Measurements from ENCODE around the gene SNX17.
"Not testable (repeated sequence)": the region's sequence is repeated elsewhere in the genome, so short reads cannot be mapped to it uniquely, and the experiment has no call there.

Gene SNX17

DNA sequence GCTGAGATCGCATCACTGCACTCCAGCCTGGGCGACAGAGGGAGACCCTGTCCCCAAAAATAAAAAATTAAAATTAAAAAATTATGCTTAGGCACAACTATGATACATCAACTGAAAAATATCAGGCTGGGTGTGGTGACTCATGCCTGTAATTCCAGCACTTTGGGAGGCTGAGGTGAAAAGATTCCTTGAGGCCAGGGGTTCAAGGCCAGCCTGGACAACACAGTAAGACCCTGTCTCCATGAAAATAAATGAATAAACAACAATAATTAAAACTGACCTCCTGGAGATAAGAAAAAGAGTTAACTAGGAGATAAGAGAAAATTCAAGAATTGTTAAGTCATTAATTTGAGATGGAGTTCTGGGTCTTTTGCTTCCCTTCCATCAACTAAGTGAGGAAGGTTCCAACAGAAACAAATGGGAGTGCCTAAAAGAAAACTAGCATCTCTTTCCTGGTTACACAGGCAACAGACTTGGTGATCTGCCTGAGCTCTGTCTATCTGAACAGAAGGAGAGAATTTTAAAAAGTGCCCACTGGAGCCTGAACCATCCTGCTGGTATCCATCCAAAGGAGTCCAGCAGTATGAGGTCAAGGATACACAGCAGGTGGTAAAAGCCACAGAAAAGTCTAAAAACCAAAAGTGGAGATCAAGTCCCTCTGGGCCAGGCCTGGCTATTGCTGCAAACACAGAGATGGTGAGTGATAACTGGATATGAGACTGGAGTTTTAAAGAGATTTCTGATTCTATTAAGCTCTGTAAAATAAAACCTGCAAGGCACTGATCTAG, 30.1 kb downstream of the SNX17 start:
- DNase-seq = no peak

DNA sequence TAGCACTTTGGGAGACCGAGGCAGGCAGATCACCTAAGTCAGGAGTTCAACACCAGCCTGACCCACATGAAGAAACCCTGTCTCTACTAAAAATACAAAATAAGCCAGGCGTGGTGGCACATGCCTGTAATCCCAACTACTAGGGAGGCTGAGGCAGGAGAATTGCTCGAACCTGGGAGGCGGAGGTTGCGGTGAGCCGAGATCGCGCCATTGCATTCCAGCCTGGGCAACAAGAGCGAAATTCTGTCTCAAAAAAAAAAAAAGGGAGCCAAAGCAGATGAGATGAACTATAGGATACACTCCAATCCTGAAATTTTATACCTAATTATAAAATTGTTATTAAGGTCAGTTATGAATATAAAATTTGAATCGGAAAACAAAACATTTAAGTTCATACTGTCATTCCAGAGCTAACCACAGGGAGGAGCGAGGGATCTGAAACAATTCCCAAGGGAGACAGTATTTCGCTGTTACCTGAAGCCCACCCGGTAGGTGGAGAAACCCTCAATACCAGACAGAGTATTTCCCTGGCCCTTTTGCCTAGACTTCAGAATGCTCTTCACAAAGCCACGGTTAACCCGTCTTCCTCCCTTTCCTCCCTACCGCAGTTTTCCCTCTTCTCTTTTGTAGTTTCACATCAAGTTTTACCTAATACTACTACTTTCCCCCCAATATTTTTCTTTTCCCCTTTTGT, 37.5 kb downstream of the SNX17 start:
- no peak for DNase-seq

- no peak for DNase-seq
These were observed 38.3 kb downstream of the SNX17 start for GRCh38 chr2:27408601-27409320.

DNA sequence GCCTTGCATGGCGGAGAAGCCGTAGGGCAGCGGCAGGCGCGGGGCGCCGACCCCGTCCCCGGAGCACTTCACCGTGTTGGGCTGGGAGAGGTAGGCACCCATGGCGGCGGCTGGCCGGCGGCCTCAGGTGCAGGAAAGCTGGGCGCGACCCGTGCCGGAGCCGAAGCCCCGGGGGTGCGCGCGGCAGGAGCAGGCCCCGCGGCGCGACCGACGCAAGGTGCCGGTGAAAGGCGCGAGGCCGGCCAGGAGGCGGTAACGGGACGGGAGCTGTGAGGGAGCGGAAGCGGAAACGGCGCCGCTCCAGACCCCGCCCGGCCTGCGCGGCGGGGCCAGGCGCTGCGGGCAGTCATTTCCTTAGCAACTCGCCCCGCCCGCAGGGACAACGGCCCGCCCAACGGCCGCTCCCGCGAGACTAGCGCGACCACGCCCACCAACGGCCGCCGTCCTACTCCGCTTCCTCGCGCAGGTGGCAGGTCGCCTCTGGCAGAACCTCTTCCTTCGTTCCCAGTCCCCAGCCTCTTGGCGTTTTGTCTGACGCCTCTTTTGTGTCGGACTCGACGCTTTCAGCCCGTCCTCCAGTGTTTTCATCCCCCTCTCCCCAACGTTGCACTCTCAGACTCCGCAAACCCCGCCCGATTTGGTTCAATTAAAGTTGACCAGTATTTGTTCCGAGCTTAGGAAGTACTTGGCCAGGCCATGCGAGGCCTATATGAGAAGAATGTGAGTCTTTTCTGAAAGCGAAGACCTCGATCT, 39.1 kb downstream of the SNX17 start, which contains the start of gene PPM1G:
Gene PPM1G (minus strand): TSS at position 271 of the 753 bp plus-strand sequence. CDS start 169 bp downstream, at position 102.
- DNase-seq = peak; percentile 95

DNA sequence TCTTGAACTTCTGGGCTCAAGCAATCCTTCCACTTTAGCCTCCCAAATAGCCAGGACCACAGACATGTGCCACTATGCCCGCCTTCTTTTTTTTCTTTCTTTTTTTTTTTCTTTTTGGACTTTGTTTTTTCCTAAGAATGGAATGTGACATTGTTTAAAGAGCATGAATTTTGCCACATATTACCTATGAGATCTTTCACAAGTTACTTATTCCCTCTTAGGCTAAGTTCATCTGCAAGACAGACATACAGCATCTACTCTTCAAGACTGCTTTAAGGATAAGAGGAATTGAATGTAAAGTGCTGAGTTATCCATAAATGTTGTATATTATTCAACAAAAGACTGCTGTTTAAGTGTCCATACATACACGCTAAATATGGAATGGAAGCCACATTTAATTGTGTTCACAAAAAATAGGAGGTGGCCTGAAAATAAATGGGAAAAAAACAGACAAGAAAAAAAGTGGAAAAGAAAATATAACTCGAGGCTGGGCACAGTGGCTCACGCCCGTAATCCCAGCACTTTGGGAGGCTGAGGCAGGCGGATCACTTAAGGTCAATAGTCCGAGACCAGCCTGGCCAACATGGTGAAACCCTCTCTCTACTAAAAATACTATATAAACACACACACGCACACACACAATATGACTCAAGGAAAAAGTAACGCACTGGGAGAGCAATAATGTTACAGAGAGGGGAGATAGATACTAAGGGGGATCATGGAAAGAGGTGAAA, 42.2 kb downstream of the SNX17 start:
- DNase-seq = no peak

GRCh38 chr2:27416151-27416550, 45.7 kb downstream of the SNX17 start:
- no peak for DNase-seq

DNA sequence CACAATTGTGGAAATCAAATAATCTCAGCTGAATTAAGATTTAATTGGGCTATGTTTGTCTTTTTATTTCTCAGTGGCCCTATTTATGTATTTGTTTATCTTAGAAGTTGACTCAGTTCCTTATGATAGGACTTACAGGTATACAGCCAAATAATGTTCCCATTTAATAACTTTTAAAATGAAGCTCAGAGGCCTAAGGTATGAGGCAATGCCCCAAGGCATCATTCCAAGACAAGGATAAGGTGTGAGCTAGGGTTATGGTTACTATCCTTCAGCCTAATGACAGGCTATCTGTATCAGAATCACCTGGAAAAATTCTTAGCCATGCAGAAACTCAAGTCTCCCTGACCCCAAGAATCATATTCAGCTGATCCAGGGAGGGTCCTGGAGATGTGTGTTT, 50.6 kb downstream of the SNX17 start:
- no peak for DNase-seq

GRCh38 chr2:27421660-27422250, 51.3 kb downstream of the SNX17 start:
- no peak for DNase-seq

- no peak for DNase-seq
These were observed 52.5 kb downstream of the SNX17 start for GRCh38 chr2:27422958-27423357.

DNA sequence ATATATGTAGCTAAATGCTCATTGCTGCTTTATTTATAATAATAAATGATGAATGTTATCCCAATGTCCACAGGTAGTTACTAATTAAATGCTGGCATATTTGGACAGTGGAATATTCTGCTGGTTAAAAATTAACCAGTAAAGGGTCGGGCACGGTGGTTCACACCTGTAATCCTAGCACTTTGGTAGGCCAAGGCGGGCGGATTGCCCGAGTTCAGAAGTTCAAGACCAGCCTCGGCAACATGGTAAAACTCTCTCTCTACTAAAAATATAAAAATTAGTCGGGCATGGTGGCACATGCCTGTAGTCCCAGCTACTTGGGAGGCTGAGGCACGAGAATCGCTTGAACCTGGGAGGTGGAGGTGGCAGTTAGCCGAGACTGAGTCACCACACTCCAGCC, 54.6 kb downstream of the SNX17 start:
- DNase-seq = not testable (repeated sequence)

Measured in CD4-positive, alpha-beta T cell treated with Interleukin-17A for 1 hour (primary cell).